Mesodermal cell (in vitro differentiated cells): ENCODE data around the gene RET.

Source experiments
- H3K27ac ChIP-seq: 2 replicates; pipeline ENCODE4 v1.7.0; 2013; ENCODE audit warnings: mild to moderate bottlenecking, low read depth, low read length, moderate library complexity; ENCODE audit not compliant: severe bottlenecking
- H3K36me3 ChIP-seq: 2 replicates; pipeline ENCODE4 v1.7.1; 2013; ENCODE audit warnings: mild to moderate bottlenecking, low read length, moderate library complexity; ENCODE audit not compliant: control insufficient read depth, insufficient read depth
- H3K4me1 ChIP-seq: one replicate; pipeline ENCODE4 v1.7.1; 2013; ENCODE audit warnings: mild to moderate bottlenecking, low read length; ENCODE audit not compliant: insufficient read depth, control insufficient read depth, poor library complexity, severe bottlenecking
- H3K4me3 ChIP-seq: 2 replicates; pipeline ENCODE4 v1.7.0; 2013; ENCODE audit warnings: low read length, control low read depth, mild to moderate bottlenecking; ENCODE audit not compliant: insufficient read depth, poor library complexity, severe bottlenecking; ENCODE audit errors: extremely low read depth
- H3K9me3 ChIP-seq: 2 replicates; pipeline ENCODE4 v1.7.1; 2013; ENCODE audit warnings: mild to moderate bottlenecking, low read length, moderate library complexity; ENCODE audit not compliant: control insufficient read depth
- WGBS, 2 experiments: methylation state at CpG; one replicate each; pipeline ENCODE4 v1.1.5; 2013; ENCODE audit warnings: missing lambda C conversion rate in 2 of 2; ENCODE audit not compliant: insufficient coverage in 2 of 2; 5-methylcytosine and 5-hydroxymethylcytosine counted together

Gene RET

DNA sequence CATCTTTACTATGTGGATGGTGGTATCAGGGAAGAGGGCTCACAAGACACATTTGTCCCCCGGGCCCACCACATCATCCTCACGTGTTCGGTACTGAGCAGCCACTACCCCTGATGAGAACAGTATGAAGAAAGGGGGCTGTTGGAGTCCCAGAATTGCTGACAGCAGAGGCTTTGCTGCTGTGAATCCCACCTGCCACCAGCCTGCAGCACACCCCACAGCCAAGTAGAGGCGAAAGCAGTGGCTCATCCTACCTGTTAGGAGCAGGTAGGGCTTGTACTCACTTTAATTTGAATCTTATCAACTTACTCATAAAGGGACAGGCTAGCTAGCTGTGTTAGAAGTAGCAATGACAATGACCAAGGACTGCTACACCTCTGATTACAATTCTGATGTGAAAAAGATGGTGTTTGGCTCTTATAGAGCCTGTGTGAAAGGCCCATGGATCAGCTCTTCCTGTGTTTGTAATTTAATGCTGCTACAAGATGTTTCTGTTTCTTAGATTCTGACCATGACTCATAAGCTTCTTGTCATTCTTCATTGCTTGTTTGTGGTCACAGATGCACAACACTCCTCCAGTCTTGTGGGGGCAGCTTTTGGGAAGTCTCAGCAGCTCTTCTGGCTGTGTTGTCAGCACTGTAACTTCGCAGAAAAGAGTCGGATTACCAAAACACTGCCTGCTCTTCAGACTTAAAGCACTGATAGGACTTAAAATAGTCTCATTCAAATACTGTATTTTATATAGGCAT is 52.3 kb downstream of the RET start:
- no peaks in the 10 kb centered on the region for H3K9me3 ChIP-seq
- no peaks in the 10 kb centered on the region for H3K36me3 ChIP-seq
- H3K4me3 ChIP-seq = no peak overlapping the region
- H3K4me1 ChIP-seq = peaks cover 22% of the 10 kb centered on the region
- WGBS, 2 experiments = 93 to 100% methylated on average over 3 of the region's 6 CpGs
- H3K27ac ChIP-seq = peak overlapping the region; percentile 37

DNA sequence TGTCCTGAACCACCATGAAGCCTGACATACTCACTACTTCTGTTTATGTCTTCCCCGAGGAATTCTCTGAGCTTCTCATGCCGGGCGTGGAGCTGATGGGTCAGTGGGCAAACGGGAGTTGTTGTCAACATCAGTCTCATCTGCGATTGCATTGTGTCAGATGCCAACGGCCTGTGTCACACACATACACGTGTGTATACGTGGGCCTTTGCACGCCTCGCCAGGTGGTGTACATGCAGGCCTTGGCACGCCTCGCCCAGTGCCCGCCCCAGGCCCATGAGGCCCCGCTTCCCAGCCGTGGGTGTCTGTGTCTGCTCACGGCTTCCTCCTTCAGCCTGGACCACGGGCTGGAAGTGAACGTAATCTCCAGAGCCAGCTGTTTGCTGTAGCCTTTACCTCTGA is 53.9 kb downstream of the RET start:
- H3K27ac ChIP-seq = no peak overlapping the region

GRCh38 chr10:43131256-43131655 is 54.4 kb downstream of the RET start:
- Histone ChIP-seq H3K4me3 (no peak overlapping the region), H3K27ac (no peak overlapping the region)
- WGBS, 2 experiments = 90 to 97% methylated on average over 5 to 7 of the region's 11 CpGs

More for the DNA sequence above, 53.9 kb downstream of the RET start:
- Histone ChIP-seq H3K4me3 (no peak overlapping the region), H3K4me1 (peaks cover 22% of the 10 kb centered on the region), H3K36me3 (no peaks in the 10 kb centered on the region), H3K9me3 (no peaks in the 10 kb centered on the region)
- 93 to 95% methylated on average over 17 to 18 of the region's 18 CpGs for WGBS, 2 experiments

GRCh38 chr10:43131906-43132305 is 55.0 kb downstream of the RET start:
- Histone ChIP-seq H3K4me3 (no peak overlapping the region), H3K27ac (no peak overlapping the region), H3K36me3 (no peaks in the 10 kb centered on the region), H3K9me3 (no peaks in the 10 kb centered on the region), H3K4me1 (peaks cover 22% of the 10 kb centered on the region)
- 87 to 98% methylated on average over 6 of the region's 6 CpGs for WGBS, 2 experiments

More at GRCh38 chr10:43131256-43131655, 54.4 kb downstream of the RET start:
- H3K36me3 ChIP-seq = no peaks in the 10 kb centered on the region
- H3K4me1 ChIP-seq = peaks cover 22% of the 10 kb centered on the region
- no peaks in the 10 kb centered on the region for H3K9me3 ChIP-seq

- WGBS, 2 experiments = 78 to 84% methylated on average over 1 to 2 of the region's 3 CpGs
- Histone ChIP-seq H3K27ac (no peak overlapping the region), H3K4me3 (no peak overlapping the region), H3K36me3 (no peaks in the 10 kb centered on the region), H3K4me1 (peaks cover 22% of the 10 kb centered on the region), H3K9me3 (no peaks in the 10 kb centered on the region)
These were observed 56.3 kb downstream of the RET start for GRCh38 chr10:43132867-43133787.

DNA sequence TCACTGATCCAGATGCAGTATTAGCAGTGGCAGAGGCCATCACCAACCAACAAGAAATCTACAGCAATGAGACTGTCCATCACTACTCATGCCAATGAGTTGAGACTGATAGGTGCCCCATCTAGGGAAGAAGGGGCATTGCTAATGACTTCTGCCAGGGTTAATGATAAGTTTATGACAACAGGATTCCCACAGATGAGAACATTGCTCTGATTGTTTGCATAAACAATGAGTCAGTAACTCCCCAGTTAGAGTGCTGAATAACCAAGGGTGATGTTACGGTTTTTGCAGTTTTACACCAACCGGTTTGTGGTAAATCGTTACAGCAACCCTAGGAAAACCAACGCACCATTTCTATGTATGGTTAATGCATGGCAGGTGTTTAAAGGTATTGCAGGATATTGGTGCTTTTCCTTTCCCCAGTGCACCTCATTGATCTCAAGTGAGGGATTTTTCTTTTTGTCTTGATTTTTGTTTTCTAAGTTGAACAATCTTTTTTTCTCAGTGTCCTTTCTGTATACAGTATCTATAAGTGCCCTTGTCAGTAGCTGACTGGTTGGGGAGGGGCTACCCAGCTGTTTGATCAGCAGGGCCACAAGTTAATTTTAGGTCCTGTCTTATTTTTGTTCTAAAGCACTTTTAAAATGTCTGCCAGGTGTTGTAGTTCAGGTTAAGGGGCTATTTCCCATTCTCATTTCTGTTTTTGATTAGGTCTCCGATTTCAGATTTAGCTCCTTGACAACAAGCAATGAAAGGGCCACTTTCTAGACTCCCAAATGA is 57.4 kb downstream of the RET start:
- WGBS, 2 experiments = 90 to 96% methylated on average over 4 to 5 of the region's 5 CpGs

GRCh38 chr10:43135064-43135463 is 58.2 kb downstream of the RET start:
- H3K9me3 ChIP-seq = no peaks in the 10 kb centered on the region
- H3K36me3 ChIP-seq = no peaks in the 10 kb centered on the region
- 94 to 96% methylated on average over 4 to 5 of the region's 5 CpGs for WGBS, 2 experiments
- no peak overlapping the region for H3K4me3 ChIP-seq
- no peak overlapping the region for H3K27ac ChIP-seq
- H3K4me1 ChIP-seq = peaks cover 6% of the 10 kb centered on the region

More for the DNA sequence above, 57.4 kb downstream of the RET start:
- Histone ChIP-seq H3K9me3 (no peaks in the 10 kb centered on the region), H3K36me3 (no peaks in the 10 kb centered on the region), H3K4me3 (no peak overlapping the region), H3K27ac (no peak overlapping the region), H3K4me1 (peaks cover 11% of the 10 kb centered on the region)

GRCh38 chr10:43135656-43136055 is 58.8 kb downstream of the RET start:
- WGBS, 2 experiments = 100% methylated on average over 1 of the region's 2 CpGs
- peaks cover under 1% of the 10 kb centered on the region for H3K4me1 ChIP-seq
- H3K27ac ChIP-seq = no peak overlapping the region
- H3K4me3 ChIP-seq = no peak overlapping the region
- H3K9me3 ChIP-seq = no peaks in the 10 kb centered on the region
- H3K36me3 ChIP-seq = no peaks in the 10 kb centered on the region

- H3K36me3 ChIP-seq = no peaks in the 10 kb centered on the region
- no peak overlapping the region for H3K4me3 ChIP-seq
- WGBS, 2 experiments = 89 to 100% methylated on average over 4 to 5 of the region's 5 CpGs
- no peak overlapping the region for H3K27ac ChIP-seq
- no peaks in the 10 kb centered on the region for H3K9me3 ChIP-seq
- H3K4me1 ChIP-seq = no peaks in the 10 kb centered on the region
These were observed 59.6 kb downstream of the RET start for GRCh38 chr10:43136432-43136831.

- Histone ChIP-seq H3K27ac (peak overlapping the region; percentile 92), H3K36me3 (no peaks in the 10 kb centered on the region), H3K9me3 (no peaks in the 10 kb centered on the region), H3K4me1 (no peaks in the 10 kb centered on the region), H3K4me3 (peak overlapping the region; percentile 84)
- WGBS, 2 experiments = 54 to 68% methylated on average over 15 to 23 of the region's 27 CpGs
These were observed 60.3 kb downstream of the RET start for GRCh38 chr10:43136995-43137716.
